PC-9 (cell line): Measurements from ENCODE around the gene IGFL1.

Source experiments
- EZH2 ChIP-seq: fragments of 200-600 bp; sonication (generic); IDR thresholded peaks from 2 replicates; pipeline ENCODE4 v1.8.0; 2017; ENCODE audit warnings: antibody characterized with exemption, low read depth
- TF ChIP-seq, protein P1 (sequence below): fragments of 200-600 bp; sonication (generic); conservative IDR thresholded peaks from 2 replicates; pipeline ENCODE4 v1.6.1; 2017; ENCODE audit warnings: mixed run types, antibody characterized with exemption, mild to moderate bottlenecking, moderate library complexity

DNA sequence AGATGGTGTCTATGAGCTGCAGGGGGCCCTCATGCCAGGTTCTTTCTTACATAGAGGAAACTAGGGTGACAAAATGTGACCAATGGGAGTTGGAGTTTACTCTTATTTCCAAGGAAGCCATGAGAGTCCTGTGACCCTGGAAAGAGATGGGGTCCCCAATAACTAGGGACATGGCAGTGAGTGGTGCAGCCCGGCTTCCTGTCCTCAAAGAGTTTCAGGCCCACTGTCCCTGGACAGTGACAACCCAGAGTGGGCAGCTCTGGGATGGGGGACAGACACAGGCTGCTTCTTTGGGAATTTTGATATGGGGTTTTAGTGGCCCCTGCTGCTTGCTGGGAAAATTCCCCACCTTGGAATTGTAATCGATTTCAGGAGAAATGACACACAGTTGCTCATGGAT is 8.4 kb upstream of the IGFL1 start:
- TF ChIP-seq, protein P1, sequence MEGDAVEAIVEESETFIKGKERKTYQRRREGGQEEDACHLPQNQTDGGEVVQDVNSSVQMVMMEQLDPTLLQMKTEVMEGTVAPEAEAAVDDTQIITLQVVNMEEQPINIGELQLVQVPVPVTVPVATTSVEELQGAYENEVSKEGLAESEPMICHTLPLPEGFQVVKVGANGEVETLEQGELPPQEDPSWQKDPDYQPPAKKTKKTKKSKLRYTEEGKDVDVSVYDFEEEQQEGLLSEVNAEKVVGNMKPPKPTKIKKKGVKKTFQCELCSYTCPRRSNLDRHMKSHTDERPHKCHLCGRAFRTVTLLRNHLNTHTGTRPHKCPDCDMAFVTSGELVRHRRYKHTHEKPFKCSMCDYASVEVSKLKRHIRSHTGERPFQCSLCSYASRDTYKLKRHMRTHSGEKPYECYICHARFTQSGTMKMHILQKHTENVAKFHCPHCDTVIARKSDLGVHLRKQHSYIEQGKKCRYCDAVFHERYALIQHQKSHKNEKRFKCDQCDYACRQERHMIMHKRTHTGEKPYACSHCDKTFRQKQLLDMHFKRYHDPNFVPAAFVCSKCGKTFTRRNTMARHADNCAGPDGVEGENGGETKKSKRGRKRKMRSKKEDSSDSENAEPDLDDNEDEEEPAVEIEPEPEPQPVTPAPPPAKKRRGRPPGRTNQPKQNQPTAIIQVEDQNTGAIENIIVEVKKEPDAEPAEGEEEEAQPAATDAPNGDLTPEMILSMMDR: no peak
- no peak for TF ChIP-seq EZH2
